HG03521 (cell line): ENCODE data around the gene IL1RAP.
"Not testable (repeated sequence)": the region's sequence is repeated elsewhere in the genome, so short reads cannot be mapped to it uniquely, and the experiment has no call there.

Experiments used
- ATAC-seq: cut with Tn5 transposase; IDR thresholded peaks from one replicate; pipeline ENCODE4 v1.9.1; 2021; ENCODE audit warnings: mild to moderate bottlenecking, moderate library complexity; ENCODE audit not compliant: unreplicated experiment

Gene IL1RAP

DNA sequence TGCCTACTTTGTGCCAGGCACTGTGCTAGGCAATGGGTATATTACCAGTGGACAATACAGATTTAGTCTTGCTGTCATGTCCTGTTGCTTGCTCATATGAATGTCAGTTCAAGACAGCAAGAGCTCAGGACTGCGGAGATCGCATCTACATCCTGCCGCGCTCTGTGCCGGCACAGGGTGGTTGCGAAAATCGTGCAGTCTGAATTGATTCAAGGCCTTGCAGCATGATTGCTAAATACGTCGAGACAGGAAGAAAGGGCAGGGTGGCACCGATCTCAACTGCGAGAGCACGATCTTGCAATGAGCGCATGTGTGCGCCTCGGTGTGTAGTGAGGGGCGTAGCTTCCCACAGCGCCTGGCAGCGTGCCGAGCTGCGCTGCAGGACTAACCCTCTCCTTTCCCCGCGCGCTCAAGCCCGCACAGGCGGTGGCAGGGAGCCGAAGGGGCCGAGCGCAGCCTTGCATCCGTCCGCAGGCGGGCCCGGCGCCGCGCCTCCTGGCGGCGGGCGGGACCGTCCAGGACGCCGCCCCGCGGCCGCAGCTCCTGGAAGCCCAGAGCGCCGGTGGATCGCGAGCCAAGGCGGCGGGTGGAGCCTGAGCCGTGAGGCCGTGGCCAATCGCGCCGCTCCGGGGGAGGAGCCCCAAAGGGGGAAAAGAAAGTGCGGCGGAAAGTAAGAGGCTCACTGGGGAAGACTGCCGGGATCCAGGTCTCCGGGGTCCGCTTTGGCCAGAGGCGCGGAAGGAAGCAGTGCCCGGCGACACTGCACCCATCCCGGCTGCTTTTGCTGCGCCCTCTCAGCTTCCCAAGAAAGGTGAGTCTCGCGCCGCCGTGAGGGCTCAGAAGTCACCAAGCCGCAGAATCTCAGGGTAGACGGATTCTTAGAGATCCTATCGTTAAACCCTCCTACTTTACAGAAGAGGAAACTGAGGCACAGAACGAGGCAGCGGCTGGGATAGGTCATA lies at the start of gene IL1RAP:
Gene IL1RAP (plus strand): TSS at position 677 of the 962 bp plus-strand sequence. CDS start 50,205 bp downstream, outside the sequence.
- ATAC-seq = peak; percentile 99

GRCh38 chr3:190467922-190468321 lies 46.0 kb upstream of the IL1RAP start:
- ATAC-seq = no peak

DNA sequence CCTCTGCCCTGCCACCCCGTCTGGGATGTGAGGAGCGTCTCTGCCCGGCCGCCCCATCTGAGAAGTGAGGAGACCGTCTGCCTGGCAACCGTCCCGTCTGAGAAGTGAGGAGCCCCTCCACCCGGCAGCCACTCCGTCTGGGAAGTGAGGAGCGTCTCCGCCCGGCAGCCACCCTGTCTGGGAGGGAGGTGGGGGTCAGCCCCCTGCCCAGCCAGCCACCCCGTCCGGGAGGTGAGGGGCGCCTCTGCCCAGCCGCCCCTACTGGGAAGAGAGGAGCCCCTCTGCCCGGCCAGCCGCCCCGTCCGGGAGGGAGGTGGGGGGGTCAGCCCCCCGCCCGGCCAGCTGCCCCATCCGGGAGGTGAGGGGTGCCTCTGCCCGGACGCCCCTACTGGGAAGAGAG lies 40.6 kb upstream of the IL1RAP start:
- not testable (repeated sequence) for ATAC-seq

- ATAC-seq = no peak
Observed at GRCh38 chr3:190481779-190482178, 32.1 kb upstream of the IL1RAP start.

GRCh38 chr3:190485830-190486532 lies 27.9 kb upstream of the IL1RAP start:
- no peak for ATAC-seq

DNA sequence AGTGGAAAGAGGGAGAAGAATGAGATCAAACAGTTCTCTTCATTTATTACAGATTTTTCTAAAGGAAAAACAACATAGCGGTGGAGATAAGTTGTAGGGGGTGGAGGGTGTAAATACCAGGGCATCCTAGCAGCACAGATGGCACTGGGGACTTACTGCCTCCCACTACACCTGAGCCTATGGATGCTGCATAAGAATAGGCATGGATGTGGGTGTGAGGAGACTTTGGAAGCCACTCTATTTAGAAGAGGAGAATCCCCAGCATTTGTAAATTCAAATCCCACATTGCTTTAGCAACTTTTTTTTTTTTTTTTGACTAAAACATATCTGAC lies 27.4 kb upstream of the IL1RAP start:
- ATAC-seq = no peak

GRCh38 chr3:190486908-190487607 lies 26.8 kb upstream of the IL1RAP start:
- no peak for ATAC-seq

DNA sequence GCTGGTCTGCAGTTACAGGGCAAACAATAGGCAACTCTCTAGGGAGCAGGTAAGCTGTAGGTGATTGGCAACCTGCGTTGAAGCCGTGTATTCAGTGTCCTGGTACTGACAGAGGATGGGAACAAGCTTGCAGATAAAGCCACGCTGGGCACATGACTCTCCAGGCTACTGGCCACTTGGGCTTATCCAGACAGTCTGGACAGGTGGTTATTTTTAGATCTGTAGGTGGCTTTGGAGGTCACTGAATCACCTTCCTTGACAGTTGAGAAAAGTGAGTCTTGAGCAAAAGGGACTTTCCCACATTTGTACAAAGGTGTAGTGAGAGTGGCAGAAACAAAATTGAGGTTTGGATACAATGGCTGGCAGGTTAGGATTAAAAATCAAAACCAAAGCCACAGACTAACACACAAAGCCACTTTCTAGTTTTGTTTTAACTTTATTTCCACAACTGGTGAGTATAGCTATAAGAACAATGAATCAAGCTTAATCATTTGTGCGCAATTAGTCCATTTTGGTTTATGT lies 22.3 kb upstream of the IL1RAP start:
- no peak for ATAC-seq

DNA sequence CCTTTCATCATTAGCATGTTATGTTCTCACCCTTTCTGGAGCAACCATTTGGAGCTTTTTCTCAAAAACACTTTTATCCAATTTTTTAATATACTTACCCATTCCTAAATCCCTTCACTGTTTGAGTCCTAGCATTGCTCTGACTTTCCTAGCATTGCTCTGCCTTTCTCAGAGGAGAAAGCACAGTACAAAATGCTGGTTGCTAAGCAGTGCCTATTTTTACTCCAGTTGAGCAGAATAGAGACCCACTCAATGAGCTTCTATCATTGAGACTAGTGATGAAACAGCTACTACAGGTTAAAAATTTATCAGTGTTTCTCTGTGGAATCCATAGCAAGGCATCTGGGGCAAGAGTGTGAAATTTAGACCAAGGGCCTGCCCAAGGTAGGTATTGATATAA lies 21.8 kb upstream of the IL1RAP start:
- no peak for ATAC-seq

GRCh38 chr3:190492966-190493365 lies 20.9 kb upstream of the IL1RAP start:
- no peak for ATAC-seq

- no peak for ATAC-seq
Observed at GRCh38 chr3:190494907-190495306, 19.0 kb upstream of the IL1RAP start.

DNA sequence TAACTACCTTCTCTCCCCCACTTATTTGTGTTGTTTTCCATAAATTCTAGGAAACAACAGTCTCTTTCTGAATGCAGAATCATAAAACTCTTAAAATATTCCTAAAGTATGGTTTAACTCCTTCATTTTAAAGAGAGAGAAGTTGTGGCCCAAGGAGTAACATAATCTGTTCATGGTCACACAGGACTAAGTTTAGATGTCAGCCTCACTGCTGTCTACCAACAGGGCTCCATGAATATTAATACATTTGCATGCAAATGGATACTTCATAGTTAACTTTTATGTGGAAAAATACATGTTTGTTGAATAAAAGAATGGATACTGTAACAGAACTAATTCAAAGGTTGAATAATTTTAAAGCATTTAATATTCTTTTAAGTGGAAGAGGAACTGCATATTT lies 18.5 kb upstream of the IL1RAP start:
- no peak for ATAC-seq

- ATAC-seq = no peak
Observed at GRCh38 chr3:190495796-190496195, 18.1 kb upstream of the IL1RAP start.

- no peak for ATAC-seq
Observed at GRCh38 chr3:190496859-190497258, 17.0 kb upstream of the IL1RAP start.

DNA sequence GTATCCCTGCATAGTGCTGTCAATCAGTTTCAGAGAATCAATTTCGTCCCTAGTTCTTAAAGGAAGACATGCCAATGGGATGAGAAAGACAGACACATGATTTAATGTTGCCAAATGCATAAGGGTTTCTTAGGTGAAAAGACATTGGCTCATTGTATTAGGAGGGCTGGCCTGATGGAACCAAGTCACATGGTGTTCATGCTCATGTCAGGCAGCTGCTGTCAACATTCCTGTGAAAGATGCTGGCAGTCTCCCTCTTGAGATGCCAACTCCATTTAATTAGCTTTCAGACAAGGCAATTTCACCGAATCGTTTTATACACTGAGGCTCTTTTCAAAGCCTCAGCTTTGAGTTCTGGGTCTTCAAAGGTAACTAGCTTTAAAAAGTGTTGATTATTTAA lies 16.1 kb upstream of the IL1RAP start:
- no peak for ATAC-seq

GRCh38 chr3:190498293-190498692 lies 15.6 kb upstream of the IL1RAP start:
- ATAC-seq = no peak

DNA sequence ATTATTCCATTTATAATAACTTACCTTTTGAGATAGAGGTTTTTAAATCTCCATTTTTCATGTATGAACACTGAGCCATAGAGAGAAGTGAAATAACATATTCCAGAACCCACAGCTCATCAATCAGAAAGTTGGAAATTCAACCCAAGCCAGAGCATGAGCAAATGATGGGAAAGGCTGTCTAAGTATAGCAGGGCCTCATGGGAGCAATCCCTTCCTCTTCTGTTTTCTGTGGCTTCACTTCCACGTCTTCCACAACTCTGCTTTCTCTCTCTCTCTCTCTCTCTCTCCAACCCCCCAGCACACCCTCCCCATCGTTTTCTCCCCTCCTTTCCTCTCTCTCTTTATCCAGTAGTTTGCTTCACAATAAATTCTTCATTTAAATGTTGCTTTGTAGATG lies 14.8 kb upstream of the IL1RAP start:
- ATAC-seq = no peak

- no peak for ATAC-seq
Observed at GRCh38 chr3:190502946-190503345, 10.9 kb upstream of the IL1RAP start.

GRCh38 chr3:190504354-190505125 lies 9.3 kb upstream of the IL1RAP start:
- no peak for ATAC-seq

- ATAC-seq = no peak
Observed at GRCh38 chr3:190505381-190506003, 8.4 kb upstream of the IL1RAP start.
